SK-N-MC (cell line): ENCODE measurements around the gene GMDS.

Experiments used
- EZH2 ChIP-seq: fragments of 200-600 bp; sonication (generic); IDR thresholded peaks from one replicate; pipeline ENCODE4 v1.6.1; 2017; ENCODE audit warnings: antibody characterized with exemption
- POLR2AphosphoS5 ChIP-seq: IDR thresholded peaks from 2 replicates; pipeline ENCODE4 v1.6.1; 2012; ENCODE audit warnings: mild to moderate bottlenecking, low read depth, low read length, borderline replicate concordance

DNA sequence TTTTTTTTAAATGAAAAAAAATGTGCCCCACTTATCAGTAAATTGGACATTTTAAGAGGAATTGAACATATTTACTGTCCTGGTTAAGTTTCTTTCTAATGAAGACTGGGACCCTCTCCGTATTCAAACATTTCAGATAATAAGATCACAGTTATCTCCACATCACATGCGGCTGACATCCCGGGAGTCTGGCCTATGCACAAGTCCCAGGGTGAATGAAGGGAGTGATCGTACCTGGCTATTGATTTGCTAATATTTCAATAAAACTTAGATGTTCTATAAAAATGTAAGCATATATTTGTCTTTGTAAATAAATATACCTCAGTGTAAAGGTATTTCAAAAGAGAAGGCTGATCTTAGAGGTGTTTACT is 577.6 kb downstream of the GMDS start:
- TF ChIP-seq POLR2AphosphoS5 (no peak), EZH2 (no peak)
